ENCODE results near the gene NES.

The NES gene

GRCh38 chr1:156703741-156704140 is 26.5 kb upstream of the NES start:
- no peak for DNase-seq (ENCODE audit: low spot score)

- DNase-seq (ENCODE audit: low spot score) = no peak
These were observed 26.1 kb upstream of the NES start for GRCh38 chr1:156703336-156703735.

- DNase-seq (ENCODE audit: low spot score) = no peak
These were observed 23.7 kb upstream of the NES start for GRCh38 chr1:156700736-156701531.

GRCh38 chr1:156698995-156699394 is 21.8 kb upstream of the NES start:
- no peak for DNase-seq (ENCODE audit: low spot score)

GRCh38 chr1:156697481-156697880 is 20.3 kb upstream of the NES start:
- no peak for DNase-seq (ENCODE audit: low spot score)

GRCh38 chr1:156696755-156697154 is 19.5 kb upstream of the NES start:
- no peak for DNase-seq (ENCODE audit: low spot score)

GRCh38 chr1:156694690-156694962 is 17.4 kb upstream of the NES start:
- no peak for DNase-seq (ENCODE audit: low spot score)

- no peak for DNase-seq (ENCODE audit: low spot score)
These were observed 16.9 kb upstream of the NES start for GRCh38 chr1:156693848-156694689.

- no peak for DNase-seq (ENCODE audit: low spot score)
These were observed 16.0 kb upstream of the NES start for GRCh38 chr1:156692925-156693847.

GRCh38 chr1:156692441-156692924 is 15.3 kb upstream of the NES start:
- no peak for DNase-seq (ENCODE audit: low spot score)

GRCh38 chr1:156691665-156692440 is 14.6 kb upstream of the NES start:
- DNase-seq (ENCODE audit: low spot score) = no peak

- DNase-seq (ENCODE audit: low spot score) = no peak
These were observed 14.0 kb upstream of the NES start for GRCh38 chr1:156691191-156691590.

- no peak for DNase-seq (ENCODE audit: low spot score)
These were observed 13.4 kb upstream of the NES start for GRCh38 chr1:156690675-156691036.

- no peak for DNase-seq (ENCODE audit: low spot score)
These were observed 12.9 kb upstream of the NES start for GRCh38 chr1:156689953-156690674.

GRCh38 chr1:156689035-156689952 is 12.1 kb upstream of the NES start:
- DNase-seq (ENCODE audit: low spot score) = peak; percentile 45

- DNase-seq (ENCODE audit: low spot score) = no peak
These were observed 7.1 kb upstream of the NES start for GRCh38 chr1:156684227-156684782.

GRCh38 chr1:156682166-156682890 is 5.1 kb upstream of the NES start:
- no peak for DNase-seq (ENCODE audit: low spot score)

- no peak for DNase-seq (ENCODE audit: low spot score)
These were observed 4.2 kb upstream of the NES start for GRCh38 chr1:156681196-156681960.

All from pons (tissue), 1 donor.